Measurements from ENCODE around the gene GPC5. TPM values are rescaled to one million over a fixed set of nuclear protein-coding genes. Genes with fewer than 3 reads are reported as not detected.

Gene GPC5
- total and polyA plus RNA-seq, 2 of the 8 experiments (the other 6 are each of a cell fraction or from before 2014, with no cell fraction given): 0.20 to 0.39 TPM

- Histone ChIP-seq H3K36me3 (ENCODE audit: control insufficient read depth in 2 of 4, insufficient read depth in 4 of 4, low read length in 3 of 4) (no peaks in the 10 kb centered on the region), H3K14ac (ENCODE audit: insufficient read length) (no peak overlapping the region), H4K20me1 (replicated peaks in 1 of 2; ENCODE audit: control insufficient read depth in 1 of 2, insufficient read depth in 2 of 2, low read length in 2 of 2) (no peaks in the 10 kb centered on the region), H2BK20ac (ENCODE audit: low read length) (no peak overlapping the region), H3K4me2 (ENCODE audit: insufficient read depth in 1 of 2, low read depth in 2 of 2, low read length in 2 of 2) (no peak overlapping the region), H2BK5ac (ENCODE audit: low read depth, low read length) (no peak overlapping the region), H4K91ac (replicated peaks; ENCODE audit: insufficient read length, low read length) (no peak overlapping the region), H3K27ac (ENCODE audit: low read depth, low read length) (no peak overlapping the region), H4K5ac (ENCODE audit: insufficient read length, low read depth, low read length) (no peak overlapping the region), H3K18ac (ENCODE audit: extremely low read depth, low read length) (no peak overlapping the region), H3K79me1 (ENCODE audit: low read depth, low read length) (no peaks in the 10 kb centered on the region), H3K56ac (replicated peaks; ENCODE audit: insufficient read length, low read depth, low read length) (no peak overlapping the region), H2BK12ac (ENCODE audit: low read depth, low read length) (no peak overlapping the region), H3K4ac (replicated peaks; ENCODE audit: insufficient read length, low read depth, low read length) (no peak overlapping the region), H3K4me1 (replicated peaks in 1 of 4; ENCODE audit: control insufficient read depth in 3 of 4, insufficient read depth in 4 of 4, low read length in 3 of 4) (no peaks in the 10 kb centered on the region), H3K23ac (ENCODE audit: insufficient read length) (no peak overlapping the region), H2AFZ (ENCODE audit: low read length) (no peak overlapping the region), H2BK15ac (ENCODE audit: low read length) (no peak overlapping the region), H2BK120ac (replicated peaks; ENCODE audit: low read depth, low read length) (no peak overlapping the region), H3K23me2 (ENCODE audit: low read depth, low read length) (no peaks in the 10 kb centered on the region), H2AK5ac (ENCODE audit: low read depth, low read length) (no peak overlapping the region), H3K9ac (replicated peaks in 1 of 4; ENCODE audit: extremely low read depth in 1 of 4, low read depth in 3 of 4, low read length in 3 of 4) (no peak overlapping the region), H4K8ac (ENCODE audit: extremely low read depth, insufficient read depth, low read length) (no peak overlapping the region), H3K4me3 (ENCODE audit: extremely low read depth in 1 of 4, insufficient read depth in 2 of 4, low read depth in 3 of 4, low read length in 4 of 4) (no peak overlapping the region), H3K27me3 (replicated peaks in 1 of 4; ENCODE audit: control insufficient read depth in 3 of 4, extremely low read depth in 1 of 4, insufficient read depth in 3 of 4, low read length in 3 of 4) (no peaks in the 10 kb centered on the region), H3K9me3 (ENCODE audit: insufficient read depth in 2 of 2, low read depth in 1 of 2, low read length in 1 of 2) (no peaks in the 10 kb centered on the region), H3K79me2 (ENCODE audit: control insufficient read depth in 1 of 2, insufficient read depth in 2 of 2, low read length in 2 of 2) (no peaks in the 10 kb centered on the region)
- no peak for FAIRE-seq
- WGBS, 2 experiments (ENCODE audit: extremely low coverage in 1 of 2, insufficient coverage in 1 of 2, insufficient read length in 1 of 2, insufficient replicate concordance in 2 of 2, low coverage in 1 of 2, low lambda C conversion rate in 2 of 2, missing lambda C conversion rate in 1 of 2): 100% methylated on average over 1 of the region's 1 CpG; no CpG with 5 or more reads in 1 of the 2 experiments
- DNase-seq (ENCODE audit: low read depth in 1 of 2, low spot score in 2 of 2): no peak
- TF ChIP-seq HDAC2 (IDR thresholded peaks at IDR 0.05; ENCODE audit: borderline replicate concordance in 1 of 2, low read depth in 2 of 2, low read length in 2 of 2) (no peak), NANOG (IDR thresholded peaks at IDR 0.05; ENCODE audit: insufficient read depth, low read depth, low read length, poor library complexity, severe bottlenecking) (no peak), BCL11A (IDR thresholded peaks at IDR 0.05; ENCODE audit: low read depth in 2 of 2, low read length in 2 of 2) (no peak), CTCF (IDR thresholded peaks at IDR 0.05; ENCODE audit: control extremely low read depth in 1 of 3, insufficient read depth in 1 of 3, low read depth in 1 of 3, low read length in 3 of 3) (no peak), SAP30 (IDR thresholded peaks at IDR 0.05; ENCODE audit: insufficient read depth, insufficient replicate concordance, low read length) (no peak), TEAD4 (IDR thresholded peaks at IDR 0.05; ENCODE audit: low read depth, low read length) (no peak), SP4 (IDR thresholded peaks at IDR 0.05; ENCODE audit: low read length) (no peak), POU5F1 (IDR thresholded peaks at IDR 0.05; ENCODE audit: low read depth, low read length) (no peak), SUZ12 (IDR thresholded peaks at IDR 0.05; ENCODE audit: low read length) (no peak), EP300 (IDR thresholded peaks at IDR 0.05; ENCODE audit: borderline replicate concordance in 1 of 2, low read depth in 2 of 2, low read length in 2 of 2) (no peak), BRCA1 (IDR thresholded peaks at IDR 0.05; ENCODE audit: low read depth, low read length) (no peak)
- CTCF ChIA-PET (ENCODE audit: partially characterized antibody): no interaction called here
- POLR2A ChIA-PET (ENCODE audit: partially characterized antibody): no interaction called here
Observed at GRCh38 chr13:91907398-91907797, 509.0 kb downstream of the GPC5 start.

All from H1 (cell line).